ENCODE results near the gene EGLN3. TPM values are rescaled to one million over a fixed set of nuclear protein-coding genes. Genes with fewer than 3 reads are reported as not detected.

EGLN3 gene
- total and polyA plus RNA-seq, 2 of the 13 experiments (the other 11 are each of a cell fraction or from before 2014, with no cell fraction given): 0.18 to 27.3 TPM

DNA sequence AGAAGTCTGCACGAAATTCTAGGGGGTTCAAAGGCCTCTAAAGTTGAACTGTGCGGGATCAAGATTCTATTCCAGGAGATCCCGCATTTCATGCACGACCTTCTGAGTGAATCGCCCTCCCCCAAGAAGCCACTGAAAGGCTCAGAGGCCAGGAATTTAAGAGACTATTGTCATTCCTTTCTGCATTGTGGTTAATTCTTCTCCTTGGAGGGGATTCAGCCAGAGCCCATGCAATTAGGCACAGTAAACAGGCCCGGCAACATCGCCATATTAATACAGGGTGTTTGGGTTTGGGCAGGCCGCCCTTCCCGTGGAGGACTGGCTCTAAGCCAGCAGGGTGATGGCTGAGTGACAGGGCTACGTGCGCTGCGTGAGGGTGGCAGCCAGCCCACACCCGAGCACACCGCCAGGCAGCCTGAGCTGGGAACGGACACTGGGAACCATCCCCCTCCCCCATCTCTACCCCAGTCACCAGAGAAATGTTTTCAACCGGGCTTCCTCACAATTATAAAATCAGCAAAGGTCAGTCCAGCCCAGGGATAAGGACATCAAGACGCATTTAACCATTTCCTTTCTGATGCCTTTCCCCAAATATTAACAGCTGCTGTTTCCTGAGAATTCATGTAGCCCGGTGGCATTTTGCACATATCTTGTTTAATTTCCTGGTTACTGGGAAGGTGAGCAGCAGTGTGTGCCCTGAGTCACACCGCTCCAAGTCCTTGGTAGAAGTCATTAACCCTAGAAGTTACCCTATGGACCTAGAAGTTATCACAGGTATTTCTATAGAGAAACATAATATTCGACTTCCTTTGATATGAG is 12.5 kb downstream of the EGLN3 start (continued):
- TF ChIP-seq, protein P1, sequence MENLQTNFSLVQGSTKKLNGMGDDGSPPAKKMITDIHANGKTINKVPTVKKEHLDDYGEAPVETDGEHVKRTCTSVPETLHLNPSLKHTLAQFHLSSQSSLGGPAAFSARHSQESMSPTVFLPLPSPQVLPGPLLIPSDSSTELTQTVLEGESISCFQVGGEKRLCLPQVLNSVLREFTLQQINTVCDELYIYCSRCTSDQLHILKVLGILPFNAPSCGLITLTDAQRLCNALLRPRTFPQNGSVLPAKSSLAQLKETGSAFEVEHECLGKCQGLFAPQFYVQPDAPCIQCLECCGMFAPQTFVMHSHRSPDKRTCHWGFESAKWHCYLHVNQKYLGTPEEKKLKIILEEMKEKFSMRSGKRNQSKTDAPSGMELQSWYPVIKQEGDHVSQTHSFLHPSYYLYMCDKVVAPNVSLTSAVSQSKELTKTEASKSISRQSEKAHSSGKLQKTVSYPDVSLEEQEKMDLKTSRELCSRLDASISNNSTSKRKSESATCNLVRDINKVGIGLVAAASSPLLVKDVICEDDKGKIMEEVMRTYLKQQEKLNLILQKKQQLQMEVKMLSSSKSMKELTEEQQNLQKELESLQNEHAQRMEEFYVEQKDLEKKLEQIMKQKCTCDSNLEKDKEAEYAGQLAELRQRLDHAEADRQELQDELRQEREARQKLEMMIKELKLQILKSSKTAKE (CRISPR knock-in tag; IDR thresholded peaks at IDR 0.05; ENCODE audit: borderline replicate concordance): no peak
- peak; percentile 90 for TF ChIP-seq ZMYM3 (CRISPR knock-in tag; IDR thresholded peaks at IDR 0.05)
- TF ChIP-seq MXD4 (CRISPR knock-in tag; IDR thresholded peaks at IDR 0.05): no peak
- TF ChIP-seq ZNF225 (CRISPR knock-in tag; IDR thresholded peaks at IDR 0.05): no peak; the same call in 1 of the 2 replicates
- peak; percentile 91; the same call in 1 of the 2 replicates for TF ChIP-seq BRD4 (CRISPR knock-in tag; IDR thresholded peaks at IDR 0.05)
- TF ChIP-seq, protein P2, sequence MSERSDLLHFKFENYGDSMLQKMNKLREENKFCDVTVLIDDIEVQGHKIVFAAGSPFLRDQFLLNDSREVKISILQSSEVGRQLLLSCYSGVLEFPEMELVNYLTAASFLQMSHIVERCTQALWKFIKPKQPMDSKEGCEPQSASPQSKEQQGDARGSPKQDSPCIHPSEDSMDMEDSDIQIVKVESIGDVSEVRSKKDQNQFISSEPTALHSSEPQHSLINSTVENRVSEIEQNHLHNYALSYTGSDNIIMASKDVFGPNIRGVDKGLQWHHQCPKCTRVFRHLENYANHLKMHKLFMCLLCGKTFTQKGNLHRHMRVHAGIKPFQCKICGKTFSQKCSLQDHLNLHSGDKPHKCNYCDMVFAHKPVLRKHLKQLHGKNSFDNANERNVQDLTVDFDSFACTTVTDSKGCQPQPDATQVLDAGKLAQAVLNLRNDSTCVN (CRISPR knock-in tag; IDR thresholded peaks at IDR 0.05; ENCODE audit: borderline replicate concordance): no peak
- TF ChIP-seq, protein P3, sequence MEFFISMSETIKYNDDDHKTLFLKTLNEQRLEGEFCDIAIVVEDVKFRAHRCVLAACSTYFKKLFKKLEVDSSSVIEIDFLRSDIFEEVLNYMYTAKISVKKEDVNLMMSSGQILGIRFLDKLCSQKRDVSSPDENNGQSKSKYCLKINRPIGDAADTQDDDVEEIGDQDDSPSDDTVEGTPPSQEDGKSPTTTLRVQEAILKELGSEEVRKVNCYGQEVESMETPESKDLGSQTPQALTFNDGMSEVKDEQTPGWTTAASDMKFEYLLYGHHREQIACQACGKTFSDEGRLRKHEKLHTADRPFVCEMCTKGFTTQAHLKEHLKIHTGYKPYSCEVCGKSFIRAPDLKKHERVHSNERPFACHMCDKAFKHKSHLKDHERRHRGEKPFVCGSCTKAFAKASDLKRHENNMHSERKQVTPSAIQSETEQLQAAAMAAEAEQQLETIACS (CRISPR knock-in tag; IDR thresholded peaks at IDR 0.05): no peak
- TF ChIP-seq MIER3 (CRISPR knock-in tag; IDR thresholded peaks at IDR 0.05; ENCODE audit: borderline replicate concordance): peak; percentile 42; the same call in 1 of the 2 replicates
- TF ChIP-seq ZNF761 (CRISPR knock-in tag; conservative IDR thresholded peaks at IDR 0.05): no peak
- no peak for TF ChIP-seq ZNF572 (CRISPR knock-in tag; IDR thresholded peaks at IDR 0.05)
- TF ChIP-seq RAD51 (IDR thresholded peaks at IDR 0.05; ENCODE audit: borderline replicate concordance): no peak
- TF ChIP-seq, protein P4, sequence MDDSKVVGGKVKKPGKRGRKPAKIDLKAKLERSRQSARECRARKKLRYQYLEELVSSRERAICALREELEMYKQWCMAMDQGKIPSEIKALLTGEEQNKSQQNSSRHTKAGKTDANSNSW (CRISPR knock-in tag; IDR thresholded peaks at IDR 0.05; ENCODE audit: borderline replicate concordance): no peak
- TF ChIP-seq NCOA2 (CRISPR knock-in tag; IDR thresholded peaks at IDR 0.05): no peak
- TF ChIP-seq, protein P5, sequence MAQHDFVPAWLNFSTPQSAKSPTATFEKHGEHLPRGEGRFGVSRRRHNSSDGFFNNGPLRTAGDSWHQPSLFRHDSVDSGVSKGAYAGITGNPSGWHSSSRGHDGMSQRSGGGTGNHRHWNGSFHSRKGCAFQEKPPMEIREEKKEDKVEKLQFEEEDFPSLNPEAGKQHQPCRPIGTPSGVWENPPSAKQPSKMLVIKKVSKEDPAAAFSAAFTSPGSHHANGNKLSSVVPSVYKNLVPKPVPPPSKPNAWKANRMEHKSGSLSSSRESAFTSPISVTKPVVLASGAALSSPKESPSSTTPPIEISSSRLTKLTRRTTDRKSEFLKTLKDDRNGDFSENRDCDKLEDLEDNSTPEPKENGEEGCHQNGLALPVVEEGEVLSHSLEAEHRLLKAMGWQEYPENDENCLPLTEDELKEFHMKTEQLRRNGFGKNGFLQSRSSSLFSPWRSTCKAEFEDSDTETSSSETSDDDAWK (CRISPR knock-in tag; IDR thresholded peaks at IDR 0.05): no peak
- no peak for TF ChIP-seq KAT7 (CRISPR knock-in tag; IDR thresholded peaks at IDR 0.05; ENCODE audit: borderline replicate concordance)
- TF ChIP-seq MXI1 (IDR thresholded peaks at IDR 0.05; ENCODE audit: borderline replicate concordance, low read depth, low read length): no peak
- no peak for TF ChIP-seq MAF1 (CRISPR knock-in tag; IDR thresholded peaks at IDR 0.05; ENCODE audit: borderline replicate concordance)
- TF ChIP-seq, protein P6, sequence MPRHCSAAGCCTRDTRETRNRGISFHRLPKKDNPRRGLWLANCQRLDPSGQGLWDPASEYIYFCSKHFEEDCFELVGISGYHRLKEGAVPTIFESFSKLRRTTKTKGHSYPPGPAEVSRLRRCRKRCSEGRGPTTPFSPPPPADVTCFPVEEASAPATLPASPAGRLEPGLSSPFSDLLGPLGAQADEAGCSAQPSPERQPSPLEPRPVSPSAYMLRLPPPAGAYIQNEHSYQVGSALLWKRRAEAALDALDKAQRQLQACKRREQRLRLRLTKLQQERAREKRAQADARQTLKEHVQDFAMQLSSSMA (CRISPR knock-in tag; IDR thresholded peaks at IDR 0.05): no peak
- no peak for TF ChIP-seq PPARG (CRISPR knock-in tag; conservative IDR thresholded peaks at IDR 0.05)
- no peak for TF ChIP-seq SNAPC2 (CRISPR knock-in tag; IDR thresholded peaks at IDR 0.05)
- 0 out of 2 replicates have a peak, but pooled peaks have one; percentile 38 for TF ChIP-seq ZNF331 (CRISPR knock-in tag; IDR thresholded peaks at IDR 0.05)
- peak; percentile 34; the same call in 1 of the 2 replicates for TF ChIP-seq ZNF792 (CRISPR knock-in tag; IDR thresholded peaks at IDR 0.05)
